Cardiac muscle cell (in vitro differentiated cells and primary cell): Measurements from ENCODE around the gene DLGAP4. TPM values are rescaled to one million over a fixed set of nuclear protein-coding genes. Genes with fewer than 3 reads are reported as not detected.

Source experiments
- DNase-seq, 2 donors: peaks; one replicate each; pipeline versions ENCODE4 v3.0.0 to v3.0.0-alpha.2; 2010 to 2017; ENCODE audit warnings: low read depth in 1 of 2, low spot score in 1 of 2
- H3K27ac ChIP-seq: fragments of 200-600 bp; sonication (generic); 2 replicates; pipeline ENCODE4 v1.5.1; 2016
- H3K27me3 ChIP-seq: fragments of 200-600 bp; sonication (generic); 2 replicates; pipeline ENCODE4 v1.6.0; 2016; ENCODE audit warnings: control low read depth
- H3K36me3 ChIP-seq: fragments of 200-600 bp; sonication (generic); 2 replicates; pipeline ENCODE4 v1.5.1; 2016; ENCODE audit warnings: control low read depth
- H3K4me1 ChIP-seq: fragments of 200-600 bp; sonication (generic); 2 replicates; pipeline ENCODE4 v1.8.1; 2017; ENCODE audit warnings: low read depth, mild to moderate bottlenecking, mixed run types
- H3K4me3 ChIP-seq: fragments of 200-600 bp; sonication (generic); 2 replicates; pipeline ENCODE4 v1.5.1; 2016; ENCODE audit warnings: mild to moderate bottlenecking
- H3K9me3 ChIP-seq: fragments of 200-600 bp; sonication (generic); 2 replicates; pipeline ENCODE4 v1.5.1; 2017; ENCODE audit warnings: low read depth, mild to moderate bottlenecking, control low read depth
- CTCF ChIP-seq: IDR thresholded peaks from 2 replicates; pipeline ENCODE4 v1.5.1; 2012; ENCODE audit warnings: low read depth, mild to moderate bottlenecking, low read length
- polyA plus RNA-seq: library from polyadenylated mRNA; unstranded; fragments of >200 nt; fragmentation: Nextera tagmentation; extraction: Ambion mirVana; gene quantifications from 2 replicates; pipeline ENCODE4 v1.2.1, GENCODE V29; 2016
- total RNA-seq: library from RNA; depleted of rRNA; stranded (reverse); fragments of >200 nt; gene quantifications from 2 replicates; pipeline ENCODE4 v1.2.3, GENCODE V29; 2016

Gene DLGAP4
- total and polyA plus RNA-seq, 2 experiments from 2014 or later: 45.7 to 51.6 TPM

GRCh38 chr20:36574366-36575135 is 268.4 kb downstream of the DLGAP4 start:
- Histone ChIP-seq H3K36me3 (peaks cover 5% of the 10 kb centered on the region), H3K27ac (peak overlapping the region; percentile 94), H3K9me3 (no peaks in the 10 kb centered on the region), H3K4me1 (peaks cover 29% of the 10 kb centered on the region), H3K4me3 (peak overlapping the region; percentile 96), H3K27me3 (no peaks in the 10 kb centered on the region)
- peak; percentile 75 to 78 for DNase-seq
- no peak for TF ChIP-seq CTCF

- no peaks in the 10 kb centered on the region for H3K27me3 ChIP-seq
- TF ChIP-seq CTCF: no peak
- no peak for DNase-seq
- peaks cover 16% of the 10 kb centered on the region for H3K36me3 ChIP-seq
- H3K9me3 ChIP-seq: no peaks in the 10 kb centered on the region
- no peak overlapping the region for H3K4me3 ChIP-seq
- H3K27ac ChIP-seq: peak overlapping the region; percentile 94
- H3K4me1 ChIP-seq: peaks cover 29% of the 10 kb centered on the region
Measured at GRCh38 chr20:36576081-36576445, 269.9 kb downstream of the DLGAP4 start.

Other genes with a start within 250 kb of the DLGAP4 start
- gene EPB41L1, start 151.6 kb upstream of the DLGAP4 start, total RNA-seq: 66.7 and 83.5 TPM in 2 replicates
- 34.3 and 48.0 TPM in 2 replicates for gene EPB41L1, start 151.6 kb upstream of the DLGAP4 start, polyA plus RNA-seq
- gene AAR2, start 69.9 kb upstream of the DLGAP4 start, total RNA-seq: 33.5 and 36.0 TPM in 2 replicates
- gene AAR2, start 69.9 kb upstream of the DLGAP4 start, polyA plus RNA-seq: 42.2 and 43.5 TPM in 2 replicates
- 579 and 882 TPM in 2 replicates for gene MYL9, start 235.2 kb downstream of the DLGAP4 start, total RNA-seq
- gene MYL9, start 235.2 kb downstream of the DLGAP4 start, polyA plus RNA-seq: 1,085 and 1,624 TPM in 2 replicates